K562 (cell line): Measurements from ENCODE around the gene PPP1R17. TPM values are rescaled to one million over a fixed set of nuclear protein-coding genes. Genes with fewer than 3 reads are reported as not detected.

ENCODE experiments used
- ATAC-seq: fragments of 200-7000 bp; cut with Tn5 transposase; 3 replicates; pipeline ENCODE4 v1.9.1; 2020; ENCODE audit warnings: moderate library complexity
- BruUV-seq: library from RNA; stranded (reverse); fragments of 400-500 nt; replicated peaks from 2 replicates; lab custom pipeline; 2021; lab: Mats Ljungman, UMichigan
- CTCF ChIA-PET: fragments of 300-600 bp; formaldehyde crosslinking; extraction: SDS; loops from one replicate; lab custom pipeline; 2021; ENCODE audit warnings: low intra/inter-chr PET ratio; lab: Yijun Ruan, JAX
- POLR2A ChIA-PET: fragments of 300-600, 350-650 bp; sonication (Branson Sonifier 250); formaldehyde crosslinking; extraction: SDS; loops from one replicate; lab custom pipeline; 2021; ENCODE audit warnings: antibody characterized with exemption, inconsistent platforms; lab: Yijun Ruan, JAX
- DNase-seq, 4 experiments: peaks; one replicate each; pipeline versions ENCODE4 v3.0.0 to v3.0.0-alpha.2; 2011 to 2018; ENCODE audit warnings: low spot score in 3 of 4, mixed read lengths in 3 of 4; ENCODE audit errors: extremely low read depth in 1 of 4
- FAIRE-seq: peaks from 2 replicates; lab custom pipeline; 2011; peaks lifted over from hg19 to GRCh38; lab: Jason Lieb, UNC
- H2AFZ ChIP-seq: 2 replicates; pipeline ENCODE4 v1.6.0; 2011; ENCODE audit warnings: low read depth, low read length, control low read depth, inconsistent platforms
- H3K27ac ChIP-seq: fragments of 200-600 bp; 3 replicates; pipeline ENCODE4 v1.8.0; 2011; ENCODE audit warnings: low read depth, mild to moderate bottlenecking, control low read depth, inconsistent platforms, low read length, moderate library complexity, mixed read lengths; ENCODE audit errors: extremely low read depth
- H3K27me3 ChIP-seq, 2 experiments: fragments of 300-600 bp in 1 of 2; 2 replicates in 1 of 2; 3 replicates in 1 of 2; pipeline versions ENCODE4 v1.6.0 to v1.8.0; 2011; ENCODE audit warnings: inconsistent platforms in 2 of 2, low read length in 2 of 2, mild to moderate bottlenecking in 1 of 2, mixed read lengths in 1 of 2, moderate library complexity in 1 of 2; ENCODE audit not compliant: control insufficient read depth in 2 of 2, insufficient read depth in 2 of 2
- H3K36me3 ChIP-seq: fragments of 300-600 bp; 3 replicates; pipeline ENCODE4 v1.8.0; 2011; ENCODE audit warnings: mild to moderate bottlenecking, low read length, inconsistent platforms; ENCODE audit not compliant: control insufficient read depth, insufficient read depth
- H3K4me1 ChIP-seq, 2 experiments: fragments of 200-600 bp in 1 of 2; replicated peaks in 1 of 2; 2 replicates in 1 of 2; 3 replicates in 1 of 2; pipeline versions ENCODE4 v1.5.1 to v1.8.0; 2011; ENCODE audit warnings: inconsistent platforms in 2 of 2, low read length in 2 of 2, mild to moderate bottlenecking in 1 of 2, mixed read lengths in 1 of 2, moderate library complexity in 1 of 2; ENCODE audit not compliant: control insufficient read depth in 2 of 2, insufficient read depth in 2 of 2
- H3K4me2 ChIP-seq: 2 replicates; pipeline ENCODE4 v1.6.1; 2011; ENCODE audit warnings: low read length, control low read depth, inconsistent platforms, mixed read lengths; ENCODE audit not compliant: insufficient read depth
- H3K4me3 ChIP-seq: fragments of 200-600 bp; sonication (generic), shearing (Covaris generic); 2 replicates; pipeline ENCODE4 v1.5.1; 2016; ENCODE audit warnings: control low read depth, inconsistent platforms
- H3K79me2 ChIP-seq: fragments of 200-600 bp; 3 replicates; pipeline ENCODE4 v1.8.0; 2011; ENCODE audit warnings: low read length, inconsistent platforms; ENCODE audit not compliant: control insufficient read depth, insufficient read depth
- H3K9ac ChIP-seq, 2 experiments: 2 replicates each; pipeline versions ENCODE4 v1.6.0 to v1.6.1; 2011; ENCODE audit warnings: low read depth in 2 of 2, low read length in 2 of 2, control low read depth in 1 of 2, inconsistent platforms in 1 of 2, mild to moderate bottlenecking in 1 of 2, mixed read lengths in 1 of 2; ENCODE audit not compliant: insufficient read depth in 1 of 2
- H3K9me1 ChIP-seq: one replicate; pipeline ENCODE4 v1.6.0; 2011; ENCODE audit warnings: inconsistent platforms, mild to moderate bottlenecking, low read length, moderate library complexity; ENCODE audit not compliant: control insufficient read depth, insufficient read depth
- H3K9me3 ChIP-seq: replicated peaks from 2 replicates; pipeline ENCODE4 v1.5.1; 2011; ENCODE audit warnings: low read depth, low read length, inconsistent platforms; ENCODE audit not compliant: control insufficient read depth, insufficient read depth
- H4K20me1 ChIP-seq: replicated peaks from 2 replicates; pipeline ENCODE4 v1.6.1; 2011; ENCODE audit warnings: low read length, inconsistent platforms, mixed read lengths; ENCODE audit not compliant: control insufficient read depth, insufficient read depth
- ARID2 ChIP-seq: fragments of 450-650 bp; IDR thresholded peaks from 2 replicates; pipeline ENCODE4 v1.6.1; 2017; ENCODE audit warnings: antibody characterized with exemption, mild to moderate bottlenecking
- CC2D1A ChIP-seq: fragments of 450-650 bp; IDR thresholded peaks from 2 replicates; pipeline ENCODE4 v1.6.1; 2017; ENCODE audit warnings: mild to moderate bottlenecking
- GATA2 ChIP-seq: sonication (generic); formaldehyde crosslinking; IDR thresholded peaks from 2 replicates; pipeline ENCODE4 v1.4.0; 2020; ENCODE audit warnings: mild to moderate bottlenecking, missing genetic modification reagents
- HOXB6 ChIP-seq: fragments of 250-450 bp; sonication (Bioruptor Pico); IDR thresholded peaks from 2 replicates; pipeline ENCODE4 v1.5.1; 2022; ENCODE audit warnings: mild to moderate bottlenecking, borderline replicate concordance
- NR0B1 ChIP-seq: fragments of 450-650 bp; IDR thresholded peaks from one replicate; pipeline ENCODE4 v1.6.1; 2018; ENCODE audit warnings: mild to moderate bottlenecking, moderate library complexity; ENCODE audit not compliant: partially characterized antibody
- PHF20 ChIP-seq: fragments of 450-650 bp; IDR thresholded peaks from 2 replicates; pipeline ENCODE4 v1.6.1; 2018; ENCODE audit not compliant: partially characterized antibody
- PML ChIP-seq: IDR thresholded peaks from 2 replicates; pipeline ENCODE4 v1.6.1; 2012; ENCODE audit warnings: low read length, inconsistent platforms
- RAD21 ChIP-seq, 2 experiments: fragments of 250-450 bp in 1 of 2; fragments of 450-650 bp in 1 of 2; sonication (Bioruptor Pico) in 1 of 2; formaldehyde crosslinking in 1 of 2; IDR thresholded peaks in 1 of 2; conservative IDR thresholded peaks in 1 of 2; 2 replicates each; pipeline versions ENCODE4 v1.4.0 to v1.8.0; 2020 to 2022; ENCODE audit warnings: mild to moderate bottlenecking in 2 of 2, moderate library complexity in 1 of 2
- SMC3 ChIP-seq: conservative IDR thresholded peaks from 2 replicates; pipeline ENCODE4 v1.6.1; 2011; ENCODE audit warnings: low read depth, low read length, improper control_type of control experiment; ENCODE audit not compliant: insufficient read depth
- WGBS: fragments of 100-300 bp; shearing (Covaris generic); methylation state at CpG from one replicate; pipeline ENCODE4 v1.1.6; 2016; ENCODE audit warnings: low coverage, mixed read lengths; ENCODE audit not compliant: insufficient coverage; ENCODE audit errors: missing lambda C conversion rate; 5-methylcytosine and 5-hydroxymethylcytosine counted together
- in situ Hi-C: fragments of 300-500 bp; cut with MboI; formaldehyde crosslinking; loops from 4 replicates; pipeline ENCODE4 v1.15.0; 2018; ENCODE audit warnings: inconsistent platforms, mixed read lengths
- intact Hi-C: fragments of 100-400 bp; cut with micrococcal nuclease; formaldehyde crosslinking; loops from 2 replicates; pipeline ENCODE4 v1.14.2; 2022
- polyA plus RNA-seq, 8 experiments: library from polyadenylated mRNA; depleted of rRNA in 4 of 8; stranded (reverse) in 5 of 8; unstranded in 3 of 8; fragments of >200 nt; fragmentation: Nextera tagmentation in 2 of 8; fragmentation: Illumina TruSeq in 1 of 8; extraction: Ambion mirVana in 2 of 8; extraction: Trizol in 1 of 8; gene quantifications; 2 replicates each; pipeline versions ENCODE4 v1.2.1 to v1.2.3, GENCODE V29; 2011 to 2014; ENCODE audit warnings: inconsistent platforms in 1 of 8, missing spikeins in 1 of 8
- total RNA-seq, 7 experiments: library from RNA; depleted of rRNA in 6 of 7; stranded (reverse); fragments of >200 nt in 6 of 7; fragmentation: Illumina TruSeq in 2 of 7; extraction: Trizol in 2 of 7; gene quantifications; 2 replicates each; pipeline versions ENCODE4 v1.2.1 to v1.2.3, GENCODE V29; 2011 to 2021; ENCODE audit warnings: low replicate concordance in 1 of 7
- TF ChIP-seq, protein P1 (sequence below): fragments of 450-650 bp; formaldehyde crosslinking; IDR thresholded peaks from 2 replicates; pipeline ENCODE4 v1.4.0; 2020; ENCODE audit warnings: mild to moderate bottlenecking, moderate library complexity
- TF ChIP-seq, protein P2 (sequence below), 3 experiments: IDR thresholded peaks in 2 of 3; conservative IDR thresholded peaks in 1 of 3; 2 replicates each; pipeline ENCODE4 v1.5.1; 2011 to 2012; ENCODE audit warnings: low read length in 3 of 3, mild to moderate bottlenecking in 3 of 3, control low read depth in 2 of 3, improper control_type of control experiment in 1 of 3, inconsistent platforms in 1 of 3, low read depth in 1 of 3, mixed read lengths in 1 of 3, moderate library complexity in 1 of 3; ENCODE audit not compliant: insufficient read depth in 2 of 3

Gene PPP1R17
- total and polyA plus RNA-seq, 9 of the 15 experiments (the other 6 are each of a cell fraction or from before 2014, with no cell fraction given): not detected

DNA sequence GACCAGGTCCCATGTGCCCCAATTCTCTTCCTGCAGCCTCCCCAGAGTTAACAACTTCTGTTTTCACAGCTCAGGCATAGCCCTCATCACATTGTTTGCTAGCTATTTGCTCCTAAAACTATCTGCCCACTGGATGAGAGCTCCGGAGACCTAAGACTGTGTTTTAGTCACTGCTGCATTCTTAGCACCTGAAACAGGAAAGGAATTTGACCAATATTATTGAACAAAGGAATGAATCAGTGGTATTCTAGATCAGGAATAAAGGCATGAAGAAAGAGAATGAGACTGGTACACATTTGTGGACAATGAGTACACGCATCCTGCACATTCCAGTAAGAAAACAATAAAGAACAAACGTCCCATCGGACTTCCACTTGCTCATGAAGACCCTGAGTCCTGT lies 54.8 kb downstream of the PPP1R17 start (continued):
- no peak for TF ChIP-seq NR0B1

DNA sequence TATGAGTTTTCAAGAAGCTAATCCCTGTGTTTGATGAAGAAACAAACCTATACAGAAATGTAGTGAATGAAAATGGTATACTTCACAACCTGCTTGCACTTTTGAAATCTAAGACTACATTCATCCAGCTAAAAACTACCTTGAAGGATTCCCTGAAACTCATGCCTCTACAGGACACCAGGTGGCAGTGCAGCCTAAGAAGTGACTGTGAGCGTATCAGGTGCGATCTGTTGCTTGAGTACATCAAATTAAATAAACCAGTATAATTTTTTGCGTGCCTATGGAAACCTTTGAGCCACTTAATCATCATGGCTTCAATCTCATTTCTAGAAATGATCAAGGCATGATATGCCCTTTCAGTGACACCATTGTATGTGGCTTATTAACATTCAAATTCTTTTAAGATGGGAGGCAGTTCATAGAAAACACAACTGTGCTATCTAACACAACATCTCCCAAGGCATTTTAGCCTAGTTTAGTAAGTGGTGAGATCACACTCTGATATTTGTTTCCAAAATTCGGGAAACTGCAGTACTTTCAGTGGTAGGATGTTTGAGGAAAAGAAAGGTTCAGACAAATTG lies 57.4 kb downstream of the PPP1R17 start:
- Histone ChIP-seq H3K9me1 (no peaks in the 10 kb centered on the region), H3K4me3 (no peak overlapping the region), H3K27ac (no peak overlapping the region), H3K4me1 (no peaks in the 10 kb centered on the region), H3K27me3 (no peaks in the 10 kb centered on the region), H3K36me3 (no peaks in the 10 kb centered on the region), H3K4me2 (no peak overlapping the region), H4K20me1 (no peaks in the 10 kb centered on the region), H2AFZ (no peak overlapping the region), H3K9ac (no peak overlapping the region), H3K79me2 (no peaks in the 10 kb centered on the region), H3K9me3 (no peaks in the 10 kb centered on the region)
- ATAC-seq: peak; percentile 87
- intact Hi-C loops: loop anchor here (1.0 to 10.0 kb wide), 4 partner anchors 420 to 735 kb away; no protein-coding TSS in a partner anchor
- in situ Hi-C loops: loop anchor here (5.0 to 25.0 kb wide), 3 partner anchors 460 to 1043 kb away; no protein-coding TSS in a partner anchor
- WGBS: 2% methylated on average over 4 of the region's 4 CpGs
- FAIRE-seq: peak; percentile 95
- no TSS peak for BruUV-seq
- ChIA-PET CTCF (interaction anchor here (0.6 to 1.7 kb wide), 6 partner anchors 314 to 736 kb away, joined by 3 to 8 read pairs (median 4); no protein-coding TSS in a partner anchor), POLR2A (interaction anchor here (0.5 kb wide), 1 partner anchor 516 kb away, joined by 3 read pairs; no protein-coding TSS in a partner anchor)
- DNase-seq: peak; percentile 44 to 67 (median 52)
- TF ChIP-seq HOXB6 (no peak), CC2D1A (peak; percentile 39; the same call in 1 of the 2 replicates), SMC3 (peak; percentile 74), PML (no peak), PHF20 (no peak), RAD21 (CRISPR knock-in tag; conservative IDR thresholded peaks at IDR 0.05 in 1 of 2, IDR thresholded peaks at IDR 0.05 in 1 of 2) (peak; percentile 75 to 89), GATA2 (CRISPR knock-in tag) (peak; percentile 74), ARID2 (0 out of 2 replicates have a peak, but pooled peaks have one; percentile 16)
- TF ChIP-seq, protein P1, sequence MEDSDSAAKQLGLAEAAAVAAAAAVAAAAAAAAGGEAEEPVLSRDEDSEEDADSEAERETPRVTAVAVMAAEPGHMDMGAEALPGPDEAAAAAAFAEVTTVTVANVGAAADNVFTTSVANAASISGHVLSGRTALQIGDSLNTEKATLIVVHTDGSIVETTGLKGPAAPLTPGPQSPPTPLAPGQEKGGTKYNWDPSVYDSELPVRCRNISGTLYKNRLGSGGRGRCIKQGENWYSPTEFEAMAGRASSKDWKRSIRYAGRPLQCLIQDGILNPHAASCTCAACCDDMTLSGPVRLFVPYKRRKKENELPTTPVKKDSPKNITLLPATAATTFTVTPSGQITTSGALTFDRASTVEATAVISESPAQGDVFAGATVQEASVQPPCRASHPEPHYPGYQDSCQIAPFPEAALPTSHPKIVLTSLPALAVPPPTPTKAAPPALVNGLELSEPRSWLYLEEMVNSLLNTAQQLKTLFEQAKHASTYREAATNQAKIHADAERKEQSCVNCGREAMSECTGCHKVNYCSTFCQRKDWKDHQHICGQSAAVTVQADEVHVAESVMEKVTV (CRISPR knock-in tag): peak; percentile 73
- TF ChIP-seq, protein P2, sequence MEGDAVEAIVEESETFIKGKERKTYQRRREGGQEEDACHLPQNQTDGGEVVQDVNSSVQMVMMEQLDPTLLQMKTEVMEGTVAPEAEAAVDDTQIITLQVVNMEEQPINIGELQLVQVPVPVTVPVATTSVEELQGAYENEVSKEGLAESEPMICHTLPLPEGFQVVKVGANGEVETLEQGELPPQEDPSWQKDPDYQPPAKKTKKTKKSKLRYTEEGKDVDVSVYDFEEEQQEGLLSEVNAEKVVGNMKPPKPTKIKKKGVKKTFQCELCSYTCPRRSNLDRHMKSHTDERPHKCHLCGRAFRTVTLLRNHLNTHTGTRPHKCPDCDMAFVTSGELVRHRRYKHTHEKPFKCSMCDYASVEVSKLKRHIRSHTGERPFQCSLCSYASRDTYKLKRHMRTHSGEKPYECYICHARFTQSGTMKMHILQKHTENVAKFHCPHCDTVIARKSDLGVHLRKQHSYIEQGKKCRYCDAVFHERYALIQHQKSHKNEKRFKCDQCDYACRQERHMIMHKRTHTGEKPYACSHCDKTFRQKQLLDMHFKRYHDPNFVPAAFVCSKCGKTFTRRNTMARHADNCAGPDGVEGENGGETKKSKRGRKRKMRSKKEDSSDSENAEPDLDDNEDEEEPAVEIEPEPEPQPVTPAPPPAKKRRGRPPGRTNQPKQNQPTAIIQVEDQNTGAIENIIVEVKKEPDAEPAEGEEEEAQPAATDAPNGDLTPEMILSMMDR (IDR thresholded peaks at IDR 0.05 in 2 of 3, conservative IDR thresholded peaks at IDR 0.05 in 1 of 3; ENCODE audit: insufficient read depth in 2 of 3, low read depth in 1 of 3, low read length in 3 of 3): peak; percentile 67 to 86 (median 74)
